Spleen (tissue), 11 donors: Measurements from ENCODE around the gene PFKL. TPM values are rescaled to one million over a fixed set of nuclear protein-coding genes. Genes with fewer than 3 reads are reported as not detected.
"Not testable (repeated sequence)": the region's sequence is repeated elsewhere in the genome, so short reads cannot be mapped to it uniquely, and the experiment has no call there.

Source experiments
- DNase-seq: peaks from one replicate; pipeline ENCODE4 v3.0.0-alpha.2; 2020
- H3K27ac ChIP-seq, 8 donors: fragments of 200-600 bp; sonication (generic) in 7 of 8; 1 replicate in 4 of 8; 2 replicates in 4 of 8; pipeline versions ENCODE4 v1.5.0 to v1.8.0; 2016 to 2021; ENCODE audit warnings: inconsistent platforms in 4 of 8, mild to moderate bottlenecking in 4 of 8, moderate library complexity in 1 of 8
- H3K27me3 ChIP-seq, 7 donors: fragments of 200-600 bp; sonication (generic) in 6 of 7; replicated peaks in 1 of 7; 1 replicate in 4 of 7; 2 replicates in 3 of 7; pipeline versions ENCODE4 v1.5.0 to v1.8.0; 2016 to 2021; ENCODE audit warnings: inconsistent platforms in 3 of 7, mild to moderate bottlenecking in 1 of 7
- H3K36me3 ChIP-seq, 6 donors: fragments of 200-600 bp; sonication (generic) in 5 of 6; 1 replicate in 4 of 6; 2 replicates in 2 of 6; pipeline versions ENCODE4 v1.5.0 to v1.8.0; 2016 to 2021; ENCODE audit warnings: inconsistent platforms in 2 of 6
- H3K4me1 ChIP-seq, 6 donors: fragments of 200-600 bp; sonication (generic) in 5 of 6; 1 replicate in 3 of 6; 2 replicates in 3 of 6; pipeline versions ENCODE4 v1.5.0 to v1.8.0; 2016 to 2021; ENCODE audit warnings: inconsistent platforms in 3 of 6
- H3K4me3 ChIP-seq, 8 donors: fragments of 200-600 bp; sonication (generic) in 7 of 8; 1 replicate in 4 of 8; 2 replicates in 4 of 8; pipeline versions ENCODE4 v1.5.0 to v1.8.0; 2016 to 2021; ENCODE audit warnings: inconsistent platforms in 4 of 8, mild to moderate bottlenecking in 4 of 8, moderate library complexity in 2 of 8
- H3K9me3 ChIP-seq, 8 donors: fragments of 200-600 bp; sonication (generic) in 7 of 8; 1 replicate in 4 of 8; 2 replicates in 4 of 8; pipeline versions ENCODE4 v1.5.0 to v1.8.0; 2016 to 2021; ENCODE audit warnings: inconsistent platforms in 4 of 8
- POLR2A ChIP-seq, 3 donors: fragments of 450-650 bp; IDR thresholded peaks; one replicate each; pipeline ENCODE4 v1.5.1; 2017; ENCODE audit warnings: antibody characterized with exemption in 3 of 3, mild to moderate bottlenecking in 1 of 3
- POLR2AphosphoS5 ChIP-seq, 3 donors: sonication (generic); formaldehyde crosslinking; IDR thresholded peaks; one replicate each; pipeline ENCODE4 v1.5.1; 2017; ENCODE audit warnings: antibody characterized with exemption in 3 of 3
- WGBS, 5 donors: extraction: QIAGEN DNeasy Blood & Tissue Kit in 3 of 5; methylation state at CpG; one replicate each; pipeline versions ENCODE4 v1.1.5 to v1.1.7; 2013 to 2018; 5-methylcytosine and 5-hydroxymethylcytosine counted together
- intact Hi-C: fragments of 100-400 bp; cut with DNase I; formaldehyde crosslinking; loops from one replicate; pipeline ENCODE4 v1.15.0; 2023; ENCODE audit warnings: low total_unique reads
- polyA plus RNA-seq, 3 donors: library from polyadenylated mRNA; stranded (reverse); fragments of 200-250 nt; gene quantifications; one replicate each; pipeline ENCODE4 v1.2.1, GENCODE V29; 2013
- total RNA-seq, 7 donors: library from RNA; depleted of rRNA in 3 of 7; stranded (reverse); fragments of >200 nt in 3 of 7; fragmentation: NEBNext Ultra II Directional in 4 of 7; extraction: Animal tissue kit (Norgen Biotek cat#: 25700) in 4 of 7; gene quantifications; one replicate each; pipeline versions ENCODE4 v1.1.0 to v1.2.1, GENCODE V29; 2016 to 2021
- TF ChIP-seq, protein P1 (sequence below), 11 experiments: fragments of 200-600 bp in 7 of 11; fragments of 450-650 bp in 4 of 11; sonication (generic) in 4 of 11; IDR thresholded peaks in 8 of 11; conservative IDR thresholded peaks in 3 of 11; 1 replicate in 7 of 11; 2 replicates in 4 of 11; pipeline versions ENCODE4 v1.4.0 to v1.8.0; 2016 to 2021; ENCODE audit warnings: antibody characterized with exemption in 11 of 11, inconsistent platforms in 4 of 11, mild to moderate bottlenecking in 1 of 11
- donor health status: healthy with polysubstance abuse.
- donor health status: DM: no; HTN: no; CAD: no; lungs with moderate emphysema.
- donor health status: DM: no; HTN: no; CAD: no.
- donor health status: Bipolar disorder and iron deficiency.
- donor health status: healthy.
- donor health status: DM: no; HTN: no; CAD: no.
- donor health status: DM: yes; HTN: yes; CAD: no.

PFKL gene
- total and polyA plus RNA-seq, 10 donors = 65.9 to 145 (median 112) TPM

GRCh38 chr21:44275041-44275440, 24.8 kb upstream of the PFKL start:
- no peaks in the 10 kb centered on the region for H3K4me1 ChIP-seq
- no peaks in the 10 kb centered on the region for H3K36me3 ChIP-seq
- no peaks in the 10 kb centered on the region for H3K9me3 ChIP-seq
- DNase-seq = peak; percentile 19
- WGBS, 5 donors = 71 to 89% (median 77%) methylated on average over 5 of the region's 5 CpGs
- no peak overlapping the region for H3K27ac ChIP-seq
- no peak overlapping the region for H3K4me3 ChIP-seq
- no peak for TF ChIP-seq POLR2A (IDR thresholded peaks at IDR 0.05)
- TF ChIP-seq, protein P1, sequence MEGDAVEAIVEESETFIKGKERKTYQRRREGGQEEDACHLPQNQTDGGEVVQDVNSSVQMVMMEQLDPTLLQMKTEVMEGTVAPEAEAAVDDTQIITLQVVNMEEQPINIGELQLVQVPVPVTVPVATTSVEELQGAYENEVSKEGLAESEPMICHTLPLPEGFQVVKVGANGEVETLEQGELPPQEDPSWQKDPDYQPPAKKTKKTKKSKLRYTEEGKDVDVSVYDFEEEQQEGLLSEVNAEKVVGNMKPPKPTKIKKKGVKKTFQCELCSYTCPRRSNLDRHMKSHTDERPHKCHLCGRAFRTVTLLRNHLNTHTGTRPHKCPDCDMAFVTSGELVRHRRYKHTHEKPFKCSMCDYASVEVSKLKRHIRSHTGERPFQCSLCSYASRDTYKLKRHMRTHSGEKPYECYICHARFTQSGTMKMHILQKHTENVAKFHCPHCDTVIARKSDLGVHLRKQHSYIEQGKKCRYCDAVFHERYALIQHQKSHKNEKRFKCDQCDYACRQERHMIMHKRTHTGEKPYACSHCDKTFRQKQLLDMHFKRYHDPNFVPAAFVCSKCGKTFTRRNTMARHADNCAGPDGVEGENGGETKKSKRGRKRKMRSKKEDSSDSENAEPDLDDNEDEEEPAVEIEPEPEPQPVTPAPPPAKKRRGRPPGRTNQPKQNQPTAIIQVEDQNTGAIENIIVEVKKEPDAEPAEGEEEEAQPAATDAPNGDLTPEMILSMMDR (IDR thresholded peaks at IDR 0.05 in 8 of 11, conservative IDR thresholded peaks at IDR 0.05 in 3 of 11) = no peak
- no peak for TF ChIP-seq POLR2AphosphoS5 (IDR thresholded peaks at IDR 0.05)
- H3K27me3 ChIP-seq = no peaks in the 10 kb centered on the region
- intact Hi-C loops = no loop called here

- TF ChIP-seq POLR2AphosphoS5 (IDR thresholded peaks at IDR 0.05) = no peak
- TF ChIP-seq POLR2A (IDR thresholded peaks at IDR 0.05) = no peak
- TF ChIP-seq, protein P1 (IDR thresholded peaks at IDR 0.05 in 8 of 11, conservative IDR thresholded peaks at IDR 0.05 in 3 of 11) = no peak
- Histone ChIP-seq H3K4me1 (no peaks in the 10 kb centered on the region), H3K4me3 (no peak overlapping the region), H3K27ac (no peak overlapping the region), H3K36me3 (no peaks in the 10 kb centered on the region), H3K27me3 (peaks cover 0 to 2% (median 0%) of the 10 kb centered on the region in 7 donors), H3K9me3 (no peaks in the 10 kb centered on the region)
- 74 to 87% (median 83%) methylated on average over 19 of the region's 19 CpGs for WGBS, 5 donors
- intact Hi-C loops = no loop called here
- DNase-seq = peak; percentile 51
Observed at GRCh38 chr21:44279354-44280260, 20.2 kb upstream of the PFKL start.

DNA sequence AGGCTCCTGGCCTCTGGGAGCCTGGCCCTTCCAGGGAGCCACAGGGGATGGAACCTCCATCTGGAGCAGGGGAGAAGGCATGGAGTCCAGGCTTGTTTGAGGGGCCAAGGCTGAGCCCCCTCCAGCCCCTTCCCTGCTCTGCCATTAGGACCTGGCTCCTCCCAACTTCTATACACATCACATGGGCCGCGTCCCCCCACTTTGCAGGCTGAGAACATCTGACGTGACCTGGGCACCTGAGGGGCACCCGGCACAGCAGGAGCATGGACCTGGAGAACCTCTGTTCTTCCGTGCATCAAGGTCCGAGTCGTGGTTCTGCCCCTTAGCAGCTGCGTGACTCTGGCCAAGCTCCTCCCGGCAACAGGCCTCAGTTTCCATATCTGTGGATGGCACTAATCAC, 18.1 kb upstream of the PFKL start:
- Histone ChIP-seq H3K9me3 (no peaks in the 10 kb centered on the region), H3K4me1 (peaks cover 0 to 9% (median 3%) of the 10 kb centered on the region in 6 donors), H3K4me3 (no peak overlapping the region), H3K27me3 (peaks cover 0 to 24% (median 13%) of the 10 kb centered on the region in 7 donors), H3K36me3 (no peaks in the 10 kb centered on the region), H3K27ac (no peak overlapping the region)
- 92 to 98% (median 96%) methylated on average over 8 to 9 of the region's 9 CpGs for WGBS, 5 donors
- TF ChIP-seq POLR2A (IDR thresholded peaks at IDR 0.05) = no peak
- TF ChIP-seq POLR2AphosphoS5 (IDR thresholded peaks at IDR 0.05) = no peak
- TF ChIP-seq, protein P1 (IDR thresholded peaks at IDR 0.05 in 8 of 11, conservative IDR thresholded peaks at IDR 0.05 in 3 of 11) = no peak
- DNase-seq = peak; percentile 60
- intact Hi-C loops = no loop called here

DNA sequence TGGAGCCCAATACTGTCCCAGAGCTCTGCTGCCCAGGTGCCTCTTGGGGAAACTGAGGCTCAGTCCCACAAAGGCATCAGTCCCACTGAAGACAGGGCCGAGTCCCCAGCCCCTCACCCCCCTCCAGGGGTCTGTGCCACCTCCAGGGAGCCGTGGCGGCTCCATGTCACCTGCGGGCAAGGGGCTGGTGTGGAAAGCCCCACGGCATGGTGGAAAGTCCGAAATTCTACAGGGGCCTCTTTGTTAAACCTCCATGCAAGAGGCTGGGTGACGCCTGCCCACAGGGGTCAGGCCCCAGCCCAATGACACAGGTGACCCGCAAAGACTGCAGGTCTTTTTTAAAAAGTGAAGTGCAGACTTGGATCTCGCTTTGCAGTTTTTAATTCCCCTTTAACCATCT, 17.5 kb upstream of the PFKL start:
- Histone ChIP-seq H3K27me3 (peaks cover 0 to 29% (median 19%) of the 10 kb centered on the region in 7 donors), H3K27ac (no peak overlapping the region), H3K4me1 (peaks cover 0 to 9% (median 3%) of the 10 kb centered on the region in 6 donors), H3K36me3 (no peaks in the 10 kb centered on the region), H3K9me3 (no peaks in the 10 kb centered on the region), H3K4me3 (no peak overlapping the region)
- WGBS, 5 donors = 74 to 93% (median 82%) methylated on average over 6 to 9 of the region's 9 CpGs
- peak; percentile 66 for DNase-seq
- TF ChIP-seq POLR2AphosphoS5 (IDR thresholded peaks at IDR 0.05) = no peak
- TF ChIP-seq, protein P1 (IDR thresholded peaks at IDR 0.05 in 8 of 11, conservative IDR thresholded peaks at IDR 0.05 in 3 of 11) = no peak
- no peak for TF ChIP-seq POLR2A (IDR thresholded peaks at IDR 0.05)
- intact Hi-C loops = no loop called here

GRCh38 chr21:44283211-44283785, 16.6 kb upstream of the PFKL start:
- WGBS, 5 donors = 46 to 67% (median 59%) methylated on average over 11 of the region's 11 CpGs
- H3K9me3 ChIP-seq, H3K4me3 ChIP-seq, intact Hi-C loops, H3K4me1 ChIP-seq, H3K27ac ChIP-seq, H3K36me3 ChIP-seq: not testable (repeated sequence)
- H3K27me3 ChIP-seq = peaks cover 0 to 32% (median 25%) of the 10 kb centered on the region in 7 donors
- DNase-seq = peak; percentile 33
